Neural progenitor cell (in vitro differentiated cells): ENCODE measurements around the gene IVNS1ABP.

ENCODE experiments used
- CTCF ChIP-seq: fragments of 200-600 bp; sonication (generic); IDR thresholded peaks from 2 replicates; pipeline ENCODE4 v1.5.1; 2017; ENCODE audit warnings: antibody characterized with exemption, mild to moderate bottlenecking
- EZH2 ChIP-seq: fragments of 200-600 bp; sonication (generic); IDR thresholded peaks from 2 replicates; pipeline ENCODE4 v1.6.1; 2017; ENCODE audit warnings: antibody characterized with exemption, mild to moderate bottlenecking, moderate library complexity

DNA sequence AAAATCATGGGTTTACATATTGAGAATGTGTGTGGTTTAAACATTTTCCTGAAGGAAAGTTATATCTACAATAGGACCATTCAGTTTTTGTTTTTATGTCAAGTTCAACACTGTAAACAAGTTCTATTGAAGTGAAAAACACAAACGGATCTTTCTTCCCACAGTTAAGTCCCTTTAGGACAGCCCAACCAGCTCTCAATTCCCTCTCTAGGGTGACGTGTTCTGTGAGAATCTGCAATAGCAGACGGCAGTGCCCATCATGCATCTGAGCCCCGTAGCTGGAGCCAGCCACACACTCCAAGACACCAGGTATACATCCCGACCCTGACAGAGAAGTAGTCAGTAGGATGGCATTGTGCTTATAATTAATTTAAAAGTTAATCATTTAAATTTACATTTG, 26.3 kb upstream of the IVNS1ABP start:
- TF ChIP-seq CTCF: no peak
- TF ChIP-seq EZH2: no peak
